Endothelial cell of umbilical vein (primary cell): ENCODE data around the gene C2CD4B. TPM values are rescaled to one million over a fixed set of nuclear protein-coding genes. Genes with fewer than 3 reads are reported as not detected.

Experiments
- BruUV-seq: library from RNA; stranded (reverse); fragments of 400-500 nt; replicated peaks from 2 replicates; lab custom pipeline; 2021; lab: Mats Ljungman, UMichigan
- CTCF ChIA-PET: fragments of 300-600, 350-600 bp; sonication (Branson Sonifier 250); formaldehyde crosslinking; loops from one replicate; lab custom pipeline; 2021; ENCODE audit warnings: antibody characterized with exemption, inconsistent platforms; lab: Charles Lee
- POLR2A ChIA-PET: fragments of 300-600, 350-600 bp; sonication (Branson Sonifier 250); formaldehyde crosslinking; loops from one replicate; lab custom pipeline; 2021; ENCODE audit warnings: antibody characterized with exemption, inconsistent platforms; lab: Charles Lee
- DNase-seq: peaks from one replicate; pipeline ENCODE4 v3.0.0-alpha.2; 2011; ENCODE audit warnings: low read depth, low spot score
- FAIRE-seq: peaks from 2 replicates; lab custom pipeline; 2011; peaks lifted over from hg19 to GRCh38; lab: Jason Lieb, UNC
- H2AFZ ChIP-seq: 2 replicates; pipeline ENCODE4 v1.6.0; 2012; ENCODE audit warnings: low read depth, low read length, control low read depth, inconsistent platforms
- H3K27ac ChIP-seq: 2 replicates; pipeline ENCODE4 v1.5.1; 2011; ENCODE audit warnings: low read depth, mild to moderate bottlenecking, control low read depth, low read length, moderate library complexity; ENCODE audit not compliant: insufficient read depth
- H3K27me3 ChIP-seq, 2 experiments: 2 replicates each; pipeline versions ENCODE4 v1.6.0 to v1.6.1; 2011; ENCODE audit warnings: low read length in 2 of 2, mixed read lengths in 1 of 2; ENCODE audit not compliant: control insufficient read depth in 2 of 2, insufficient read depth in 2 of 2
- H3K36me3 ChIP-seq, 2 experiments: 2 replicates in 1 of 2; 3 replicates in 1 of 2; pipeline ENCODE4 v1.5.1; 2011; ENCODE audit warnings: low read length in 2 of 2, mild to moderate bottlenecking in 1 of 2, moderate library complexity in 1 of 2; ENCODE audit not compliant: control insufficient read depth in 2 of 2, insufficient read depth in 2 of 2; ENCODE audit errors: extremely low read depth in 1 of 2
- H3K4me1 ChIP-seq: 3 replicates; pipeline ENCODE4 v1.5.1; 2011; ENCODE audit warnings: mild to moderate bottlenecking, low read length; ENCODE audit not compliant: control insufficient read depth, insufficient read depth; ENCODE audit errors: extremely low read depth
- H3K4me2 ChIP-seq: 2 replicates; pipeline ENCODE4 v1.6.1; 2011; ENCODE audit warnings: low read length, control low read depth, mixed read lengths; ENCODE audit not compliant: insufficient read depth
- H3K4me3 ChIP-seq, 3 experiments: fragments of 200-600 bp in 1 of 3; sonication (generic), shearing (Covaris generic) in 1 of 3; replicated peaks in 1 of 3; 2 replicates each; pipeline ENCODE4 v1.5.1; 2011 to 2016; ENCODE audit warnings: control low read depth in 3 of 3, low read length in 3 of 3, mild to moderate bottlenecking in 2 of 3, inconsistent platforms in 1 of 3, low read depth in 1 of 3, moderate library complexity in 1 of 3; ENCODE audit not compliant: insufficient read depth in 1 of 3
- H3K79me2 ChIP-seq: 2 replicates; pipeline ENCODE4 v1.6.0; 2012; ENCODE audit warnings: low read length, inconsistent platforms; ENCODE audit not compliant: control insufficient read depth, insufficient read depth
- H3K9ac ChIP-seq: replicated peaks from 2 replicates; pipeline ENCODE3; 2011; ENCODE audit warnings: low read length, control low read depth; ENCODE audit not compliant: insufficient read depth; ENCODE audit errors: extremely low read depth
- H3K9me1 ChIP-seq: replicated peaks from 3 replicates; pipeline ENCODE4 v1.6.0; 2011; ENCODE audit warnings: mild to moderate bottlenecking, low read length; ENCODE audit not compliant: control insufficient read depth, insufficient read depth; ENCODE audit errors: extremely low read depth
- H3K9me3 ChIP-seq: replicated peaks from 2 replicates; pipeline ENCODE4 v1.5.1; 2012; ENCODE audit warnings: low read length, inconsistent platforms; ENCODE audit not compliant: control insufficient read depth, insufficient read depth
- H4K20me1 ChIP-seq: replicated peaks from 2 replicates; pipeline ENCODE3; 2011; ENCODE audit warnings: mild to moderate bottlenecking, low read length; ENCODE audit not compliant: control insufficient read depth, insufficient read depth; ENCODE audit errors: extremely low read depth
- CTCF ChIP-seq, 2 donors: IDR thresholded peaks; 1 replicate in 1 of 2; 2 replicates in 1 of 2; pipeline ENCODE4 v1.5.1; 2011; ENCODE audit warnings: low read length in 2 of 2, mild to moderate bottlenecking in 2 of 2, moderate library complexity in 2 of 2, control low read depth in 1 of 2, inconsistent platforms in 1 of 2, low read depth in 1 of 2; ENCODE audit not compliant: insufficient read depth in 1 of 2; ENCODE audit errors: extremely low read depth in 1 of 2
- EZH2 ChIP-seq: IDR thresholded peaks from 2 replicates; pipeline ENCODE4 v1.6.1; 2012; ENCODE audit warnings: borderline replicate concordance, low read depth, mild to moderate bottlenecking, moderate library complexity, low read length, inconsistent platforms; ENCODE audit not compliant: severe bottlenecking
- FOS ChIP-seq: IDR thresholded peaks from 2 replicates; pipeline ENCODE4 v1.6.1; 2011; ENCODE audit warnings: mild to moderate bottlenecking, low read length, moderate library complexity, borderline replicate concordance; ENCODE audit not compliant: insufficient read depth
- GATA2 ChIP-seq: IDR thresholded peaks from 2 replicates; pipeline ENCODE4 v1.7.0; 2011; ENCODE audit warnings: low read depth, mild to moderate bottlenecking, moderate library complexity, mixed read lengths, low read length; ENCODE audit not compliant: insufficient read length, insufficient read depth
- JUN ChIP-seq: IDR thresholded peaks from 2 replicates; pipeline ENCODE4 v1.6.1; 2011; ENCODE audit warnings: borderline replicate concordance, low read depth; ENCODE audit not compliant: insufficient read length, insufficient read depth
- MAX ChIP-seq: IDR thresholded peaks from 2 replicates; pipeline ENCODE4 v1.6.1; 2011; ENCODE audit not compliant: insufficient read depth, insufficient read length
- MYC ChIP-seq: IDR thresholded peaks from one replicate; pipeline ENCODE4 v1.6.1; 2011; ENCODE audit warnings: mild to moderate bottlenecking, low read depth, low read length
- POLR2A ChIP-seq: IDR thresholded peaks from 2 replicates; pipeline ENCODE4 v1.6.1; 2012; ENCODE audit warnings: low read depth, mild to moderate bottlenecking, control low read depth, low read length
- POLR2AphosphoS5 ChIP-seq: IDR thresholded peaks from 2 replicates; pipeline ENCODE4 v1.6.1; 2012; ENCODE audit warnings: low read depth, mild to moderate bottlenecking, control low read depth, low read length, moderate library complexity; ENCODE audit not compliant: insufficient read depth
- dilution Hi-C: fragments of 300-500 bp; cut with MboI; formaldehyde crosslinking; loops from one replicate; pipeline ENCODE4 v1.15.0; 2019; ENCODE audit warnings: low sequenced_read_pairs; ENCODE audit not compliant: extremely low pct_ligation_motif_present
- intact Hi-C: fragments of 100-400 bp; cut with micrococcal nuclease; formaldehyde crosslinking; loops from one replicate; pipeline ENCODE4 v1.10.0; 2022
- polyA plus RNA-seq, 4 experiments: library from polyadenylated mRNA; depleted of rRNA in 3 of 4; stranded (reverse) in 3 of 4; unstranded in 1 of 4; fragments of >200 nt; gene quantifications; 2 replicates each; pipeline versions ENCODE4 v1.2.1 to v1.2.3, GENCODE V29; 2011 to 2012; ENCODE audit warnings: missing spikeins in 1 of 4
- total RNA-seq: library from RNA; stranded (reverse); gene quantifications from 2 replicates; pipeline ENCODE4 v1.2.3, GENCODE V29; 2021

The C2CD4B gene
- total and polyA plus RNA-seq, 2 donors (not counting 3 experiments of a cell fraction or from before 2014, with no cell fraction given), result 28.4 to 31.7 TPM

- H2AFZ ChIP-seq, result no peak overlapping the region
- FAIRE-seq (no peak), DNase-seq (no peak)
- dilution Hi-C loops, result no loop called here
- H3K27me3 ChIP-seq, result peaks cover 4 to 6% of the 10 kb centered on the region in 2 experiments
- ChIA-PET CTCF (interaction anchor here (1.3 kb wide), 1 partner anchor 22 kb away, joined by 3 read pairs; no protein-coding TSS in a partner anchor), POLR2A (no interaction called here)
- H3K36me3 ChIP-seq, result no peaks in the 10 kb centered on the region
- H3K9me1 ChIP-seq, result no peaks in the 10 kb centered on the region
- no peak overlapping the region for H3K27ac ChIP-seq
- no peak overlapping the region for H3K9ac ChIP-seq
- H3K4me3 ChIP-seq, result no peak overlapping the region
- H3K4me2 ChIP-seq, result no peak overlapping the region
- intact Hi-C loops, result no loop called here
- no peaks in the 10 kb centered on the region for H4K20me1 ChIP-seq
- no peaks in the 10 kb centered on the region for H3K79me2 ChIP-seq
- TF ChIP-seq MYC, result no peak
- TF ChIP-seq EZH2, result no peak
- TF ChIP-seq CTCF (IDR thresholded peaks at IDR 0.05; ENCODE audit: extremely low read depth in 1 of 2, insufficient read depth in 1 of 2, low read depth in 1 of 2, low read length in 2 of 2), result no peak
- no peak for TF ChIP-seq POLR2A
- no peak for TF ChIP-seq GATA2
- TF ChIP-seq MAX, result no peak
- no peak for TF ChIP-seq JUN
- no peak for TF ChIP-seq POLR2AphosphoS5
- no peak for TF ChIP-seq FOS
- H3K9me3 ChIP-seq, result no peaks in the 10 kb centered on the region
- BruUV-seq, result no TSS peak
- H3K4me1 ChIP-seq, result no peaks in the 10 kb centered on the region
Observed at GRCh38 chr15:62212741-62213140, 47.7 kb upstream of the C2CD4B start.
